Esophagus muscularis mucosa (tissue), 3 donors: Measurements from ENCODE around the gene HDAC4.

Source experiments
- CTCF ChIP-seq, 3 experiments: fragments of 200-600 bp in 2 of 3; fragments of 450-650 bp in 1 of 3; sonication (generic) in 2 of 3; IDR thresholded peaks; one replicate each; pipeline ENCODE4 v1.5.1; 2017 to 2019; ENCODE audit warnings: antibody characterized with exemption in 3 of 3, mild to moderate bottlenecking in 2 of 3, moderate library complexity in 1 of 3
- POLR2AphosphoS5 ChIP-seq, 2 donors: sonication (generic); formaldehyde crosslinking; IDR thresholded peaks; one replicate each; pipeline ENCODE4 v1.6.1; 2017; ENCODE audit warnings: antibody characterized with exemption in 2 of 2

DNA sequence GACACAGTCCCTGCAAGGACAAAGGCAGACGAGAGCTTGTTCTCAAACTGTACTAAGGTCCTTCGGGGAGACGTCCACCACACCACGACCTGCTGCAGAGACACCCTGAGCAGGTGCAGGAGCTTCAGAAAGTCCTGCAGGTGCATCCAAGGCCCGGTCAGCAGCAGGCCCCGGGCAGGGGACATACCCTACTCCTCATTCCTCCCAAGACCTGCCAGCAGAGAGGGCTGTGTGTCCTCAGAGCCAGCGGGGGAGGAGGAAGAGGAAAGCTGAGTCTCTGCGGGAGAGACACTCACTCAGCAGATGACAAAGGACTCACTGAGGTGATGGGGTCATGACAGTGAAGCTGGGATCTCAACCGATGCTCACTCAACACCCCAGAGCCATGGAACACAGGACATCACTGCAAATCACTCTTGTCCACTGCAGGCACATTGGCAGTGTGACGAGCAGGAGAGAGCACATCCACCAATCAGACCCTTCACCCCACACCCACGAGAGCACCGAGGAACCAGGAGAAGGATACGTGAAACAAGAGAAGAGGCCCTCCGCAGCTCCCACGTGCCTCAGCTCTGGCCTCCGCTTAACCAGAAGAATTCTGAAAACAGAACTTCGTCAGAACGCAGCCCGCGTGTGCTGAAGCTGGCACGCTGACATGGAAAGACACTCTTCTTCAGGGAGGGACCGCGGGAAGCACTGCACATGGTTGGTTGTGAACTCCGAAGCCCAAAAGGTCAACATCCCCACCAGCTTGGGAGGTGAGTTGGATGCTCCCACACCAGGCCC, 9.3 kb downstream of the HDAC4 start:
- no peak for TF ChIP-seq CTCF (IDR thresholded peaks at IDR 0.05)
- no peak for TF ChIP-seq POLR2AphosphoS5 (IDR thresholded peaks at IDR 0.05)
